HepG2 (cell line): ENCODE results near the gene ANKRD10. TPM values are rescaled to one million over a fixed set of nuclear protein-coding genes. Genes with fewer than 3 reads are reported as not detected.

Source experiments
- ATAC-seq: fragments of 200-7000 bp; cut with Tn5 transposase; 3 replicates; pipeline ENCODE4 v1.9.1; 2020; ENCODE audit warnings: mild to moderate bottlenecking, moderate library complexity
- BruUV-seq: library from RNA; stranded (reverse); fragments of 400-500 nt; replicated peaks from 2 replicates; lab custom pipeline; 2021; lab: Mats Ljungman, UMichigan
- CTCF ChIA-PET: fragments of 300-600 bp; formaldehyde crosslinking; extraction: SDS; loops from one replicate; lab custom pipeline; 2021; ENCODE audit warnings: low total read pairs, inconsistent platforms, low intra/inter-chr PET ratio; lab: Yijun Ruan, JAX
- POLR2A ChIA-PET: fragments of 350-600 bp; sonication (Branson Sonifier 250); formaldehyde crosslinking; loops from one replicate; lab custom pipeline; 2020; ENCODE audit warnings: antibody characterized with exemption, inconsistent platforms; lab: Yijun Ruan, JAX
- DNase-seq: peaks from one replicate; pipeline ENCODE4 v3.0.0-alpha.2; 2015; ENCODE audit warnings: low spot score
- FAIRE-seq: peaks from 3 replicates; lab custom pipeline; 2011; peaks lifted over from hg19 to GRCh38; lab: Jason Lieb, UNC
- H2AFZ ChIP-seq: one replicate; pipeline ENCODE4 v1.6.1; 2011; ENCODE audit warnings: low read length, inconsistent platforms
- H3K27ac ChIP-seq: fragments of 300-600 bp; 3 replicates; pipeline ENCODE4 v1.8.0; 2011; ENCODE audit warnings: mixed run types, mild to moderate bottlenecking, mixed read lengths, low read length, inconsistent platforms; ENCODE audit not compliant: insufficient read depth; ENCODE audit errors: extremely low read length
- H3K27me3 ChIP-seq, 2 experiments: fragments of 200-600 bp in 1 of 2; 2 replicates in 1 of 2; 3 replicates in 1 of 2; pipeline versions ENCODE4 v1.6.0 to v1.8.0; 2011; ENCODE audit warnings: low read length in 2 of 2, mild to moderate bottlenecking in 2 of 2, moderate library complexity in 2 of 2, inconsistent platforms in 1 of 2; ENCODE audit not compliant: insufficient read depth in 2 of 2, control insufficient read depth in 1 of 2
- H3K36me3 ChIP-seq, 2 experiments: fragments of 200-600 bp in 1 of 2; replicated peaks in 1 of 2; 2 replicates in 1 of 2; 3 replicates in 1 of 2; pipeline versions ENCODE4 v1.5.1 to v1.8.0; 2011; ENCODE audit warnings: low read length in 2 of 2, inconsistent platforms in 1 of 2; ENCODE audit not compliant: insufficient read depth in 2 of 2, control insufficient read depth in 1 of 2
- H3K4me1 ChIP-seq: 2 replicates; pipeline ENCODE4 v1.5.1; 2012; ENCODE audit warnings: low read length, inconsistent platforms; ENCODE audit not compliant: insufficient read depth
- H3K4me2 ChIP-seq: 2 replicates; pipeline ENCODE4 v1.6.0; 2011; ENCODE audit warnings: low read depth, low read length, inconsistent platforms
- H3K4me3 ChIP-seq, 3 experiments: fragments of 200-600 bp in 1 of 3; sonication (generic), shearing (Covaris generic) in 1 of 3; replicated peaks in 1 of 3; 2 replicates each; pipeline ENCODE4 v1.5.1; 2011 to 2016; ENCODE audit warnings: low read length in 3 of 3, inconsistent platforms in 2 of 3, low read depth in 2 of 3, mild to moderate bottlenecking in 2 of 3, control low read depth in 1 of 3, mixed read lengths in 1 of 3; ENCODE audit not compliant: insufficient read depth in 1 of 3
- H3K79me2 ChIP-seq: one replicate; pipeline ENCODE4 v1.6.1; 2011; ENCODE audit warnings: low read length, inconsistent platforms; ENCODE audit not compliant: insufficient read depth
- H3K9ac ChIP-seq: 2 replicates; pipeline ENCODE4 v1.6.0; 2011; ENCODE audit warnings: mild to moderate bottlenecking, low read depth, low read length, inconsistent platforms; ENCODE audit not compliant: insufficient read depth
- H3K9me3 ChIP-seq: 2 replicates; pipeline ENCODE4 v1.5.1; 2012; ENCODE audit warnings: mild to moderate bottlenecking, low read length
- H4K20me1 ChIP-seq: 2 replicates; pipeline ENCODE4 v1.6.0; 2011; ENCODE audit warnings: inconsistent platforms, mild to moderate bottlenecking, low read length, moderate library complexity; ENCODE audit not compliant: insufficient read depth
- CEBPB ChIP-seq: IDR thresholded peaks from 2 replicates; pipeline ENCODE4 v1.6.1; 2011; ENCODE audit warnings: low read depth, low read length, improper control_type of control experiment, borderline replicate concordance
- PHF21A ChIP-seq: sonication (generic); formaldehyde crosslinking; IDR thresholded peaks from 2 replicates; pipeline ENCODE4 v1.5.0; 2020; ENCODE audit warnings: mild to moderate bottlenecking, missing genetic modification reagents
- PRDM10 ChIP-seq: sonication (generic); formaldehyde crosslinking; IDR thresholded peaks from 2 replicates; pipeline ENCODE4 v1.4.0; 2020; ENCODE audit warnings: low read depth, missing genetic modification reagents
- RAD51 ChIP-seq: fragments of 450-650 bp; IDR thresholded peaks from 2 replicates; pipeline ENCODE4 v1.6.1; 2016; ENCODE audit warnings: borderline replicate concordance
- SIX4 ChIP-seq: sonication (generic); formaldehyde crosslinking; IDR thresholded peaks from 2 replicates; pipeline ENCODE4 v1.4.0; 2020; ENCODE audit warnings: missing genetic modification reagents
- SKI ChIP-seq: fragments of 450-650 bp; IDR thresholded peaks from one replicate; pipeline ENCODE4 v1.6.1; 2018; ENCODE audit warnings: mild to moderate bottlenecking; ENCODE audit not compliant: partially characterized antibody
- SRSF9 ChIP-seq: fragments of 200-400 bp; formaldehyde crosslinking; IDR thresholded peaks from 2 replicates; pipeline ENCODE4 v1.6.1; 2018; ENCODE audit warnings: borderline replicate concordance, mild to moderate bottlenecking, low read depth, low read length; ENCODE audit not compliant: insufficient read depth, poor library complexity, severe bottlenecking
- TRAFD1 ChIP-seq: sonication (generic); formaldehyde crosslinking; IDR thresholded peaks from 2 replicates; pipeline ENCODE4 v1.5.1; 2020; ENCODE audit warnings: missing genetic modification reagents, mild to moderate bottlenecking, borderline replicate concordance
- ZNF512B ChIP-seq: sonication (generic); formaldehyde crosslinking; IDR thresholded peaks from 2 replicates; pipeline ENCODE4 v1.5.1; 2020; ENCODE audit warnings: missing genetic modification reagents, mild to moderate bottlenecking, borderline replicate concordance
- ZNF546 ChIP-seq: sonication (generic); formaldehyde crosslinking; conservative IDR thresholded peaks from 2 replicates; pipeline ENCODE4 v1.8.1; 2023; ENCODE audit warnings: mild to moderate bottlenecking, missing genetic modification reagents
- ZNF547 ChIP-seq: sonication (generic); formaldehyde crosslinking; IDR thresholded peaks from 2 replicates; pipeline ENCODE4 v1.5.1; 2020; ENCODE audit warnings: mild to moderate bottlenecking, missing genetic modification reagents
- ZNF773 ChIP-seq: sonication (generic); formaldehyde crosslinking; IDR thresholded peaks from 2 replicates; pipeline ENCODE4 v1.4.0; 2020; ENCODE audit warnings: missing genetic modification reagents, borderline replicate concordance
- WGBS: methylation state at CpG from one replicate; pipeline ENCODE4 v1.1.6; 2017; ENCODE audit warnings: low lambda C conversion rate; 5-methylcytosine and 5-hydroxymethylcytosine counted together
- in situ Hi-C: cut with HindIII; loops from 2 replicates; pipeline ENCODE4 v1.10.0; 2017; ENCODE audit warnings: low pct_unique_long_range_greater_than_20kb; ENCODE audit not compliant: extremely low pct_ligation_motif_present
- intact Hi-C: fragments of 100-400 bp; cut with micrococcal nuclease; formaldehyde crosslinking; loops from one replicate; pipeline ENCODE4 v1.10.0; 2022; ENCODE audit not compliant: unreplicated experiment
- polyA plus RNA-seq, 8 experiments: library from polyadenylated mRNA; depleted of rRNA in 3 of 8; stranded (reverse) in 7 of 8; unstranded in 1 of 8; fragments of >200 nt; fragmentation: Illumina TruSeq in 4 of 8; extraction: Trizol in 4 of 8; gene quantifications; 2 replicates each; pipeline versions ENCODE4 v1.2.1 to v1.2.3, GENCODE V29; 2011 to 2016; ENCODE audit warnings: low read depth in 4 of 8, missing spikeins in 1 of 8, mixed read lengths in 1 of 8; ENCODE audit not compliant: insufficient read depth in 1 of 8
- total RNA-seq, 5 experiments: library from RNA; depleted of rRNA; stranded (reverse); fragments of >200 nt; fragmentation: Illumina TruSeq; extraction: Trizol; gene quantifications; 2 replicates each; pipeline ENCODE4 v1.2.3, GENCODE V29; 2016; ENCODE audit warnings: low read depth in 1 of 5

The ANKRD10 gene
- total and polyA plus RNA-seq, 2 of the 13 experiments (the other 11 are each of a cell fraction or from before 2014, with no cell fraction given) = 108 to 115 TPM

GRCh38 chr13:110953416-110953815, 38.5 kb upstream of the ANKRD10 start:
- no peaks in the 10 kb centered on the region for H3K9me3 ChIP-seq
- no peaks in the 10 kb centered on the region for H3K36me3 ChIP-seq
- peaks cover 6 to 13% of the 10 kb centered on the region in 2 experiments; a peak in 2 of 5 replicates for H3K27me3 ChIP-seq
- H3K27ac ChIP-seq = no peak overlapping the region
- H4K20me1 ChIP-seq = no peaks in the 10 kb centered on the region
- DNase-seq (no peak), ATAC-seq (no peak), FAIRE-seq (no peak)
- BruUV-seq = no TSS peak
- no peak overlapping the region for H3K9ac ChIP-seq
- 75% methylated on average over 8 of the region's 12 CpGs for WGBS
- no peak overlapping the region for H3K4me3 ChIP-seq
- POLR2A ChIA-PET = interaction anchor here (0.8 kb wide), 1 partner anchor 241 kb away, joined by 3 read pairs; no protein-coding TSS in a partner anchor
- in situ Hi-C loops (loop anchor here (10.0 kb wide), 1 partner anchor 1441 kb away; no protein-coding TSS in a partner anchor), intact Hi-C loops (no loop called here)
- TF ChIP-seq RAD51 (no peak), ZNF547 (CRISPR knock-in tag) (no peak), TRAFD1 (no peak), PRDM10 (CRISPR knock-in tag) (no peak), ZNF546 (CRISPR knock-in tag) (no peak), ZNF773 (CRISPR knock-in tag) (no peak), SKI (no peak), PHF21A (CRISPR knock-in tag) (no peak), SRSF9 (no peak), SIX4 (CRISPR knock-in tag) (no peak), CEBPB (no peak), ZNF512B (CRISPR knock-in tag) (no peak)
- no peak overlapping the region for H2AFZ ChIP-seq
- H3K4me1 ChIP-seq = no peaks in the 10 kb centered on the region
- no peaks in the 10 kb centered on the region for H3K79me2 ChIP-seq
- H3K4me2 ChIP-seq = no peak overlapping the region
- CTCF ChIA-PET = no interaction called here
